Medulla oblongata (tissue), 1 donor: ENCODE measurements around the gene SLC17A9.
A peak's percentile ranks its signal among the peaks of the same experiment; 100 is the strongest.

ENCODE experiments used
- DNase-seq: peaks from one replicate; pipeline ENCODE4 v3.0.0-alpha.2; 2015; ENCODE audit errors: extremely low spot score

SLC17A9 gene

GRCh38 chr20:62968378-62969178, 16.1 kb downstream of the SLC17A9 start:
- DNase-seq, result no peak

GRCh38 chr20:62969179-62969760, 16.8 kb downstream of the SLC17A9 start:
- DNase-seq, result no peak

GRCh38 chr20:62969939-62970306, 17.4 kb downstream of the SLC17A9 start:
- no peak for DNase-seq

- no peak for DNase-seq
Measured at GRCh38 chr20:62970307-62971210, 18.1 kb downstream of the SLC17A9 start.

- DNase-seq, result no peak
Measured at GRCh38 chr20:62971211-62971949, 18.9 kb downstream of the SLC17A9 start.

- DNase-seq, result peak; percentile 78
Measured at GRCh38 chr20:62971950-62972844, 19.7 kb downstream of the SLC17A9 start.

GRCh38 chr20:62972845-62973745, 20.6 kb downstream of the SLC17A9 start:
- DNase-seq, result no peak

- no peak for DNase-seq
Measured at GRCh38 chr20:62975251-62975760, 22.8 kb downstream of the SLC17A9 start.

GRCh38 chr20:62975812-62976508, 23.5 kb downstream of the SLC17A9 start:
- no peak for DNase-seq

GRCh38 chr20:62976886-62977285, 24.4 kb downstream of the SLC17A9 start:
- DNase-seq, result no peak

GRCh38 chr20:62977613-62978560, 25.4 kb downstream of the SLC17A9 start:
- DNase-seq, result no peak

- DNase-seq, result no peak
Measured at GRCh38 chr20:62978561-62978943, 26.0 kb downstream of the SLC17A9 start.

- no peak for DNase-seq
Measured at GRCh38 chr20:62979310-62979709, 26.8 kb downstream of the SLC17A9 start.

- no peak for DNase-seq
Measured at GRCh38 chr20:62979876-62980373, 27.4 kb downstream of the SLC17A9 start.

GRCh38 chr20:62980380-62980960, 28.0 kb downstream of the SLC17A9 start:
- no peak for DNase-seq

GRCh38 chr20:62980970-62981369, 28.5 kb downstream of the SLC17A9 start:
- peak; percentile 9 for DNase-seq
